Keratinocyte (primary cell): Measurements from ENCODE around the gene TCERG1L. TPM values are rescaled to one million over a fixed set of nuclear protein-coding genes. Genes with fewer than 3 reads are reported as not detected.

Source experiments
- DNase-seq: peaks from one replicate; pipeline ENCODE4 v3.0.0-alpha.2; 2011; ENCODE audit warnings: low read depth, missing footprints, low spot score
- FAIRE-seq: peaks from 2 replicates; lab custom pipeline; 2011; peaks lifted over from hg19 to GRCh38; lab: Jason Lieb, UNC
- H2AFZ ChIP-seq: 2 replicates; pipeline ENCODE4 v1.6.0; 2012; ENCODE audit warnings: low read length, control low read depth, inconsistent platforms; ENCODE audit not compliant: control insufficient read depth
- H3K27ac ChIP-seq: 2 replicates; pipeline ENCODE4 v1.5.1; 2011; ENCODE audit warnings: low read length; ENCODE audit not compliant: control insufficient read depth, insufficient read depth
- H3K27me3 ChIP-seq: 3 replicates; pipeline ENCODE4 v1.6.0; 2011; ENCODE audit warnings: low read length; ENCODE audit not compliant: control insufficient read depth, insufficient read depth; ENCODE audit errors: extremely low read depth
- H3K36me3 ChIP-seq, 2 experiments: 2 replicates in 1 of 2; 3 replicates in 1 of 2; pipeline ENCODE4 v1.5.1; 2011; ENCODE audit warnings: low read length in 2 of 2, mild to moderate bottlenecking in 1 of 2; ENCODE audit not compliant: control insufficient read depth in 2 of 2, insufficient read depth in 2 of 2; ENCODE audit errors: extremely low read depth in 1 of 2
- H3K4me1 ChIP-seq: 3 replicates; pipeline ENCODE4 v1.5.1; 2011; ENCODE audit warnings: low read length; ENCODE audit not compliant: control insufficient read depth, insufficient read depth; ENCODE audit errors: extremely low read depth
- H3K4me2 ChIP-seq: 3 replicates; pipeline ENCODE4 v1.6.0; 2011; ENCODE audit warnings: low read depth, low read length; ENCODE audit not compliant: control insufficient read depth, insufficient read depth; ENCODE audit errors: extremely low read depth
- H3K4me3 ChIP-seq, 3 experiments: fragments of 200-600 bp in 1 of 3; sonication (generic) in 1 of 3; 2 replicates in 2 of 3; 3 replicates in 1 of 3; pipeline ENCODE4 v1.5.1; 2011 to 2016; ENCODE audit warnings: low read length in 3 of 3, mild to moderate bottlenecking in 3 of 3, control low read depth in 2 of 3, inconsistent platforms in 1 of 3, low read depth in 1 of 3, mixed read lengths in 1 of 3, mixed run types in 1 of 3, moderate library complexity in 1 of 3; ENCODE audit not compliant: control insufficient read depth in 2 of 3, insufficient read depth in 2 of 3; ENCODE audit errors: extremely low read depth in 1 of 3
- H3K79me2 ChIP-seq: 2 replicates; pipeline ENCODE4 v1.6.0; 2012; ENCODE audit warnings: low read length; ENCODE audit not compliant: control insufficient read depth, insufficient read depth
- H3K9ac ChIP-seq: 3 replicates; pipeline ENCODE4 v1.6.0; 2011; ENCODE audit warnings: low read length; ENCODE audit not compliant: control insufficient read depth, insufficient read depth; ENCODE audit errors: extremely low read depth
- H3K9me1 ChIP-seq: 3 replicates; pipeline ENCODE4 v1.6.0; 2011; ENCODE audit warnings: low read length; ENCODE audit not compliant: control insufficient read depth, insufficient read depth; ENCODE audit errors: extremely low read depth
- H3K9me3 ChIP-seq: 2 replicates; pipeline ENCODE4 v1.5.1; 2012; ENCODE audit warnings: low read depth, low read length; ENCODE audit not compliant: control insufficient read depth
- H4K20me1 ChIP-seq: 3 replicates; pipeline ENCODE4 v1.6.0; 2011; ENCODE audit warnings: low read length; ENCODE audit not compliant: control insufficient read depth, insufficient read depth; ENCODE audit errors: extremely low read depth
- CTCF ChIP-seq, 3 experiments: IDR thresholded peaks in 1 of 3; conservative IDR thresholded peaks in 1 of 3; optimal IDR thresholded peaks in 1 of 3; 2 replicates in 2 of 3; 3 replicates in 1 of 3; pipeline versions ENCODE3 to v1.5.1; 2011; ENCODE audit warnings: low read length in 3 of 3, mild to moderate bottlenecking in 3 of 3, moderate library complexity in 2 of 3, control low read depth in 1 of 3, inconsistent platforms in 1 of 3; ENCODE audit not compliant: insufficient read depth in 2 of 3; ENCODE audit errors: extremely low read depth in 1 of 3
- EZH2 ChIP-seq: IDR thresholded peaks from one replicate; pipeline ENCODE4 v1.6.1; 2012; ENCODE audit warnings: inconsistent platforms, mild to moderate bottlenecking, low read length, moderate library complexity
- dilution Hi-C: fragments of 300-500 bp; cut with MboI; formaldehyde crosslinking; loops from one replicate; pipeline ENCODE4 v1.7.0; 2020; ENCODE audit warnings: low sequenced_read_pairs; ENCODE audit not compliant: extremely low pct_ligation_motif_present
- polyA plus RNA-seq, 5 experiments: library from polyadenylated mRNA; depleted of rRNA in 3 of 5; stranded (reverse) in 3 of 5; stranded (forward) in 1 of 5; unstranded in 1 of 5; fragments of >200 nt; gene quantifications; 1 replicate in 1 of 5; 2 replicates in 3 of 5; 3 replicates in 1 of 5; pipeline versions ENCODE4 v1.2.1 to v1.2.3, GENCODE V29; 2011 to 2012; ENCODE audit warnings: missing spikeins in 2 of 5, low read depth in 1 of 5, low replicate concordance in 1 of 5

TCERG1L gene
- polyA plus RNA-seq, 1 donor (not counting 4 experiments of a cell fraction or from before 2014, with no cell fraction given) = not detected

GRCh38 chr10:131172433-131172832 lies 139.1 kb downstream of the TCERG1L start:
- Histone ChIP-seq H3K36me3 (no peaks in the 10 kb centered on the region), H3K27me3 (no peaks in the 10 kb centered on the region), H2AFZ (no peak overlapping the region), H3K4me3 (no peak overlapping the region), H3K4me1 (no peaks in the 10 kb centered on the region), H3K9me3 (peaks cover 31% of the 10 kb centered on the region), H4K20me1 (no peaks in the 10 kb centered on the region), H3K4me2 (no peak overlapping the region), H3K79me2 (no peaks in the 10 kb centered on the region), H3K27ac (no peak overlapping the region), H3K9ac (no peak overlapping the region), H3K9me1 (no peaks in the 10 kb centered on the region)
- DNase-seq (no peak), FAIRE-seq (no peak)
- TF ChIP-seq CTCF (optimal IDR thresholded peaks at IDR 0.05 in 1 of 3, IDR thresholded peaks at IDR 0.05 in 1 of 3, conservative IDR thresholded peaks at IDR 0.05 in 1 of 3; ENCODE audit: extremely low read depth in 1 of 3, insufficient read depth in 2 of 3, low read length in 3 of 3) = no peak
- TF ChIP-seq EZH2 = no peak
- dilution Hi-C loops = no loop called here

GRCh38 chr10:131169146-131169545 lies 142.4 kb downstream of the TCERG1L start:
- no peaks in the 10 kb centered on the region for H3K36me3 ChIP-seq
- H3K4me1 ChIP-seq = no peaks in the 10 kb centered on the region
- H4K20me1 ChIP-seq = no peaks in the 10 kb centered on the region
- no peak overlapping the region for H3K4me3 ChIP-seq
- no peak overlapping the region for H3K4me2 ChIP-seq
- H3K27ac ChIP-seq = no peak overlapping the region
- FAIRE-seq (no peak), DNase-seq (no peak)
- dilution Hi-C loops = no loop called here
- H3K9me1 ChIP-seq = no peaks in the 10 kb centered on the region
- TF ChIP-seq EZH2 (no peak), CTCF (optimal IDR thresholded peaks at IDR 0.05 in 1 of 3, IDR thresholded peaks at IDR 0.05 in 1 of 3, conservative IDR thresholded peaks at IDR 0.05 in 1 of 3; ENCODE audit: extremely low read depth in 1 of 3, insufficient read depth in 2 of 3, low read length in 3 of 3) (no peak)
- H3K9me3 ChIP-seq = peaks cover 12% of the 10 kb centered on the region
- H3K27me3 ChIP-seq = no peaks in the 10 kb centered on the region
- H2AFZ ChIP-seq = no peak overlapping the region
- H3K79me2 ChIP-seq = no peaks in the 10 kb centered on the region
- H3K9ac ChIP-seq = no peak overlapping the region
